GM10847 (cell line): Measurements from ENCODE around the gene CCDC68.

ENCODE experiments used
- POLR2A ChIP-seq: IDR thresholded peaks from 2 replicates; pipeline ENCODE4 v1.6.1; 2011; ENCODE audit not compliant: insufficient read length; ENCODE audit errors: extremely low read depth

The CCDC68 gene

DNA sequence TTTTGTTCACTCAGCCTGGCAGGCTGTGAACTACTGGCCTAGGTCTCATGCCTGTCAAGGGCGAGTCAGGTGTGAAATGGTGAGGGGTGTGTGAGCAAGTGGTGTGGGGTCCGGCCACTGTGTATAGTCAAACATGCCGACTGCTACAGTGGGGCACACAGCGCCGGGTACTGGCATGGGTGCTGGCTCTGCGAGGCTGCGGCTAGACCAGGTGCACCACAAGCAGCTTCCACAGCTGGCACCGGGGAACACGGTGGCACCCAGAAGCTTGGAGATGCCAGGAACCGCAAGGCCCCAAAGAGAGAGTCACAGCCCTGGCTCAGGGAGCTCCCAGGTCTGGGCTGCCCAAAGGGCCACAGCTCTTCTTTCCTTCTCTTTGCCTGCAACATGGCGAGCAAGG lies 49.7 kb downstream of the CCDC68 start:
- no peak for TF ChIP-seq POLR2A

DNA sequence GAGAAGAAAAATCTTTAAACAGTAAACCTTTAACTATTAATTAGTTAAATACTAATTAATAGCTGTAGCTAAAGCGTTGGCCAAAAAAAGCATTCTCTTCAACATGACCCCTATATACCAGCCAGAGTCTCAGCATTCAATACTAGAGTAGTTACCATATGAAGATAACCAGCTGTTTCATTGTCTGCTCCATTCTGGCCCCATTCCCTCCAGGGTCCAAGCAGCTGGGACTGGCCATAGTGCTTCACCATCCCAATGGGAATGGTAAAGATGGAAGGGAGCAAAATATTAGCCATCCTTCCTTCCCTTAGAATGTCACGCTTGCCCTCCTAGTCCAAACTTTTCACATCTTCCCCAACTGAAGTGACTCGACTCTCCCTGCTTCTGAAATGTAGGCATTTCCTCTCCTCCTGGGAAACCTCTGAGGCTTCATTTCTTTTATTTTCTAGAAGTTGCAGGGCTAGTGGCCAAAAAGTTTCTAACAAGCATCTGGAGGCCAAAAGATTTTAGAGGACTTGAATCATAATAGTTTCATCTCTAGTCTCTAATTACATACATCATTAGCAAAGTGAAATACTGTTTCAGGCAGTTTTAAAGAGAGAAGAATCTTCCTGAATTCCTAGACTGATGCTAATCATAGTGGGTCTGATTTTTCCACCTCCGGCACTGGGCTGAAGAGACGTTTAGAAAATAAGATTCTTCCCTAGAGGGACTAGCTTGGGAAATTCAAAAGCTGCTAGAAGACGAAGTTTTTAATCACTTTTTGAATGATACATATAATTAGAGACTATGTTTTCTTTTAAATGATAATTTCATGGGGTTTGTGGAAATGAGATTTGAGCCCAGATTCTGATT lies 52.7 kb downstream of the CCDC68 start:
- TF ChIP-seq POLR2A: no peak

DNA sequence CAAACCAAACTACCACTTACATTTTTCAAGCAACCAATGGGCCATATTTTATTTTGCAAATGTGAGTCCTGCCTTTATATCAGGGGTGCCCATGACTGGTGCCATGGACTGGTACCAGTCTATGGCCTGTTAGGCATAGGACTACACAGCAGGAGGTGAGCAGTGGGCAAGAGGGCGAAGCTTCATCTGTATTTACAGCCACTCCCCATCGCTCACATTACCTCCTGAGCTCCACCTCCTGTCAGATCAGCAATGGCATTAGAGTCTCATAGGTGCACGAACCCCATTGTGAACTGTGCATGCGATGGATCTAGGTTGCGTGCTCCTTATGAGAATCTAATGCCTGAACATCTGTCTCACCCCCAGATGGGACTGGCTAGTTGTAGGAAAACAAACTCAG lies 53.6 kb downstream of the CCDC68 start:
- TF ChIP-seq POLR2A: no peak

DNA sequence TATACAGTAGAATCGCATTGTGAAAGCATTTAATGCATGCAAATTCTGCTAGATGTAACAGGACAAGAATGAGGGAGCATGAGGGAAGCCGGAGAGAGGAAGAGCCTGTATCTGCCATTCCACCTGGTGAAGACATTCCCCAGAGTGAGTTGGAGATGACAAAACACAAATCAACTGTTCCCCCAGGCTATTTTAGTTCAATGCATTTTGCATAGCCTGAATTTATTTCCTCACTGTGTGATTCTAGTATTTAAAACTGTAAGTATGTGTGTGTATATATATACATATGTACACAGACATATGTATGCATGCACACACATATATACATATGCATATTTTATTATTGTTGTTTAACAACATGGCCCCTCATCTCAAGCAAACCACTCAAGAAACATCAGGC lies 54.7 kb downstream of the CCDC68 start:
- no peak for TF ChIP-seq POLR2A

DNA sequence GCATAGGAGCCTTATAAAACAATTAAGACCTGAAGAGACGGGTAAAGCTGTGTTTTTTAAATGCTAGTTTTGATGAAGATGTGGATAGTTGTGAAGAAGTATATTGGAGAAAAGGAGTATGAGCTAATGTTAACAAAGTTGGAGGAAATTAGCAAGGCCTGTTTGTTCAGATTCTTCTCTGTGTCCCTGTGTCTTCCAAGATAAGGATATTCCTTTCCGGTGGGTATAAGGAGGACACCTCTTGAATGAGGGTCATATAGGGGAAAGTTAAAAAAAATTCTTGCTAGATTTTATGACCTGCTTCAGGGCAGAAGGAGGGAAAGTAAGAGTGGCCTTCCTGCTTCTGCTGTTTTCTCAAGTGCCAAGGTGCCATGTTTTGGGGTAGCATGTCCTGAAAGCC lies 59.0 kb downstream of the CCDC68 start:
- no peak for TF ChIP-seq POLR2A

DNA sequence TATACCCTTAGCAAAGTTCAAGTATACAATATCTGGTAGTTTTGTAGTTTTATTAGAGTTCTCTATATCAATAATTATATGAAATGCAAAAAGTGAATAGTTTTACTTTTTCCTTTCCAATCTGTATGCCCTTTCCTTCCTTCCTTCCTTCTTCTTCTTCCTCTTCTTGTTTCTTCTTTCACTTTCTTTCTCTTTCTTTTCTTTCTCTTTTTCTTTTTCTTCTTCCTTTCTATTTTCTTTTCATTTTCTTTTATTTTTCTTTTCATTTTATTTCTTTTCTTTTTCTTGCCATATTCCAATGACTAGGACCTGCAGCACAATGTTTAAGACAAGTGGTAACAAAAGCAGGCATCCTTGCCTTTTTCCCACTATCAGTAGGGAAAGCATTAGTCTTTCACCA lies 59.8 kb downstream of the CCDC68 start:
- TF ChIP-seq POLR2A: no peak

DNA sequence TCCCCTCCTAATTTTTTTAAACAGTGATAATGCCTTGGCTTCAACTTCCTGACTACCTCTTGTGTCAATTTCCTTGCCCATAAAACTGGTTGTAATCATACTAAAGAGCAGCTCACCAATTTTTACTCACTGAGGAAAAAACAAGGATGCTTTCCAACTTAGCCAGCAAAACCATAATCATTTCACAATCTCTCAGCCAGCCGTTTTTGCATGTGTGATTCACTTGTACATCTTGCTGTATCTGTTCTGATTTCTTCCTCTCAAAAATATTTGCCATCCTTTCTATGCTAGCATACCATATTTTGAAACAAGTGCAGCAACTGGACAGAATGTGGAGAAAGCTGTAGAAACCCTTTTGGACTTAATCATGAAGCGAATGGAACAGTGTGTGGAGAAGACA lies 70.3 kb downstream of the CCDC68 start:
- TF ChIP-seq POLR2A: no peak

DNA sequence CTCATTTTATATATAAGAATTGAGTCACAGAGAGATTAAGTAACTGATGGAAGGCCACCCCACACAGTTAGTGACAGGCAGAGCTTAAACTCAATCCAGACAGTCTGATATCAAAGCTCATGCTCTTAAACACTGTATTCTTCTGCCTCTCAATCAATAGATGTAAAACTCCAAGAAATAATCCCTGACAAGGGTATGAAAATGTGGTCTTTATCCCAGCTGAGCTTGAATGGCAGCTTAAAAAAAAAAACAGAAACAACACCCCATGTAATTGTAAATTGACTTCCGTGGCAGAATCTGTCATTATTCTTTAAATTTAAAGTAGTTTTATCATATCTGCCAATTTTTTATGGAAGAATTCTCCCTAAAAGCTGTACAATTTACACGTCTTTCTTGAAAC lies 70.9 kb downstream of the CCDC68 start:
- no peak for TF ChIP-seq POLR2A

DNA sequence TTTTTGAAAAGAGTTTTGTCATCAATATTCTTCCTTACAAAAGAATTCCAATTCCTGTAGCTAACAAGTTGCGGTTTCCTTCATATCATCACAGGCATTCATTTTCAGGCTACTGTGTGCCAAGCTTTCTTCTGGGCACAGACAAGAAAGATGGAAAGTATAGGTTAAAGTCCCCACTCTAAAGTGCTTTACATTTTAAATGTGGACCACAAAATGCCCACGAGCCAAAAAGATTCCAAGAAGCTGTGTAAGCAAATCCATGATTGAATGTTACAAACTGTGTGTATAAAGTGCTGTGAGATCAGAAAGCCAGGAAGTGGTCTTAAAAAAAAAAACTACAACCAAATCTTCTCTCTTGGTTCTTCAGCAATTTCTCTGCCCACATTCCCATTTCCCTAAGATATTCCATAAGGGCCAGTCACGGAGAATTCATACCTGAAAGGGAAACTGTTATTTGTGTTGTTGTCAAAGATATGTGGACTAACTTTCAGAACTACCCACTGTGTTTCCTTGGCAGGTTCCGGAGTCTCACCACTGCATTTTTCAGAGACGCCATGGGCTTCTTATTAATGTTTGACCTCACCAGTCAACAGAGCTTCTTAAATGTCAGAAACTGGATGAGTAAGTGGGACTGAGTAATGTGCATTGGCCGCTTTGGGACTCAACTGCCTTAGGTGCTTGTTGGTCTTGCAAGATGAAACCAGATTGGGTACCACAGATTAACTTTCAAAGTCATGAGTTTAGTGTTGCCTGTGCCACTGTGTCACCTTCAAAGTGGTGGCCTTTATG lies 75.3 kb downstream of the CCDC68 start:
- TF ChIP-seq POLR2A: no peak

DNA sequence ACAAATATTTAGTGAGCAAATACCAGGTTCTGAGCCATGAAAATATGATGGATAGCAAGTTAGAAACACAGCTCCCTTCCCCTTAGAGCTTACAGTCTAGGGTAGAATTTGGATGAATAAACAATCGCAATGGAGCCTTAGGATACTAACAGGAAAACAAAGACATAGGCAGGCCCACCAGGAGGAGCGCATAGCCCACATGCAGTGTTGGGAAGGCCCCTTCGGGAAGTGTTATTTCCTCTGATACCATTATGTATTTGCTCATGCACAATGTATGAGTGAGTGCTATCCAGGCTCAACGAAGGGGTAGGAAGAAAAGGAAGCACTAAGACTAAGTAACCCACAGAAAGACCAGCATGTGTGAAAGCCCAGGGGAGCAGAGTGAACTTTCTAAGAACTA lies 76.9 kb downstream of the CCDC68 start:
- TF ChIP-seq POLR2A: no peak

DNA sequence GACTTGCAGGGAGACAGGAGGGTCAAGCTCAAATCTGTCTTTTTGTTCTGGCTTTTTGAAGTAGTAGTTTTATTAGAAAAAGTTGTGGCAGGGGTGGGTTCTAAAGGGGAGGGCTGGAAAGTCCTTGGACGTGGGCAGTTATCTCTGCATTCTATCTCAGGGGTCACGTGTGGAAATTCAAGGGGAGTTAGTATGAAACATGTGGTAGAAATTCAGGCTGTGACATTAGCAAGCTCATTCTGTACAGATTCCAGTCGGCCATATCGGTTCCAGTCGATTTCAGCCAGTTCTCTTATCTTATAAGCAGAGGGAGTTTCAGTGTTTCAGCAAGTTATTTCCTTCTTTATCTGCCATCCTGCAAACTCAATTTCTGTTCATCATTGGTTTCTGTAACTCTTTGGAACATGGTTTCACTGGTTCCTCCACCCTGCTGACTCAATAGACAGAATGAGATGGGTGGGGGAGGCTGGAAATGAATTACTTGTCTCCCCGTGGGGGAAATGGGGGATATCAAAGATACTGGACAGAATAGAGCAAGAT lies 78.0 kb downstream of the CCDC68 start:
- TF ChIP-seq POLR2A: no peak

DNA sequence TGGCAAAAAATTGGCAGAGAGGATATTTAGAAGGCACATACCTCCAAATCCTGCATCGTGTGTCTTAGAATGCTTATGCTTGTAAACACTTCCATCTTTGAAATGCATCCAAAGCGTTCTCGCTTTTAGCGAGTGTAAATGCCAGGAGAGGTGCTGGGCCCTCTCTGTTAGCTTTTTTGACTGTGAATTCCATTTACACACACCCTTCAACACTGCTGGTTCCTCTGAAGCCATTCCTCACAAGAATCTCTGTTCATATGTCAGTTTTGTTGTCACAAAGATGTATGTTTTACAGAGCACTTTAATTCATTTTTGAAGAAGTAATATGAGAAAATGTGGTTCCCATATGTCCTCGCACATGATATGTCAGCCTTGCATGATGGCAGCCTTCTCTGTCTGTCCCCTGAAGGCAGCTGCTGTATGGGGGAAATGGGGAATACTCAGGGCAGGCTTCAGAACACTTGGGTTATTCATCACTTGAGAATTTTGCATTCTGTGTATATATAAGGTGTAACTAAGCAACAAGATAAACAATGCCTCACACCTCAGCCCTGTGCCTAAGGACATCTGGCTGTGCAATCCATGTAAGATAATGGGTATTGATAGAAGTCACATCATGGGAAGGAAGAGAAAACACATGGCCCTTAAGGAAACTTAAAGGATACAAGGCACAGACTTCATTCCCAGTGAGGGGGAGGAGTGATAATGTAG lies 78.7 kb downstream of the CCDC68 start:
- no peak for TF ChIP-seq POLR2A

DNA sequence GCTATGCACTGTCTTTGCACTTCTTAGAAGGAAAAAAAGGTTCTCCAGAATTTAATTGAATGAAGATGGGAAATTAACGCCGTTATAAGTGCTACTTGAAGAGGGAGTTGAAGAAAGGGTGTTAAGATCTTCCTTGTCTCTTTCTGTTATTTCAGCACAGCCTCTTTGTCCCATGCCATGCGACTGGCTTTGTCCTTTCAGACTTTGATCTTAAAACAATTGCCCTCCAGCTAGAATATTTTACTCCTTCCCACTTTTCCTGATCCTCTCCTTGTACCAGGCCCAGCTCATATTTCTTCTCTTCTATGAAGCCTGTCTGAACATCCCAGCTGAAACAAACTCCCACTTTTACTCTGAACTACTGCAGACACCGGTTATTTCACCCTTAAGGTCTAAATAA lies 79.6 kb downstream of the CCDC68 start:
- TF ChIP-seq POLR2A: no peak

DNA sequence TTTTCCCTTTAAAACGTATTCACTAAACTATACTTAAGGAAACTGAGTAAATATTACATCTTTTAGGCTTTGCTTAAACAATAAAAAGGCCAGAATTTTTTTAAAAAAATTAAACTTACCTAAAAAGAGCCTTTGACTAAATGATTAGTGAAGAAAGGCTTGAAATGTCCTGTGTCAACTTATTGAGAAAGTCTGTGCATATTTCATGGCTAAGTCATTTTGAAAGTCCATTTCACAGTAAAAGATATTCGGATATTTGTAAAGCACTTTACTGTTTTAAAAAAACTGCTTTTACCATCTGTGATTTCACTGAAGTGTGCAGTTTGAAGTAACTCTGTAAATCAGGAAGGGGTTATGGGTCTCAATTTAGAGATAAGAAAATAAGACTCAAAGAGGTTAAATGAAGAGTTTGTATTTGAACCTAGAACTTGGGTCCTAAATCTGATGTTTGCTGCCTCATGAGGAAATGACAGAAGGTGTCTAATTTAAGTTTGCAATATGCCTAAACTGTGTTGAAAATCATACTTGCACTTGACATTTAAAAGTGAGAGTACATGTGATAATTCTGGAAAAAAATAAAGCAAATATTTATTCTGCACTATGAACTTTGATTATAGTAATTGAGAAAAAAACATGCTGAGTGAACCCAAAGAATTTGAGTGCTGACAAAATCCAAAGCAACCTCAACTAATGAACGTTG lies 80.5 kb downstream of the CCDC68 start:
- no peak for TF ChIP-seq POLR2A

DNA sequence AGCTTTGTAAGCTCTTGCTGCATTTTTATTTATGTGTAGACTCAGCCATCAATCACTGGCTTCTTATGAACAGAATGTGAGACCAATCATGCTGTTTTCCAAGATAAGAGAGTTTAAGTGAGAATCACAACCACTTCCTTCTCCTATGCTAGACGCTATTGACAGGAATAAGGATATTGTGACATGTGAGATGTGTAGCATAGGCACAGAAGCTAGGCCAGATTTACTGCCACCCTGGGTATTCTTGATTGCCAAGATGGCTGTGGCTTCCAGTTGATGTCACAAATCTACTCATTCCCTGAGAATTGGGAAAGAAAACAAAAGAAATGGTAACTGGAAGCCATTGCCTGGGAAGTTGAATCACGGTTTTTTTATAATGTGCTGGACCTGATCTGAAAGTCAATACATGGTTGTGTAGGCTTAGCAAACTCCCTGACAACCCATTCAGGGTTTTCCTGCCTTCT lies 81.1 kb downstream of the CCDC68 start:
- TF ChIP-seq POLR2A: no peak
